GM18511 (cell line): ENCODE data around the gene BRWD1.

Experiments used
- ATAC-seq: cut with Tn5 transposase; IDR thresholded peaks from one replicate; pipeline ENCODE4 v1.9.1; 2021; ENCODE audit warnings: mild to moderate bottlenecking, moderate library complexity; ENCODE audit not compliant: unreplicated experiment

The BRWD1 gene

DNA sequence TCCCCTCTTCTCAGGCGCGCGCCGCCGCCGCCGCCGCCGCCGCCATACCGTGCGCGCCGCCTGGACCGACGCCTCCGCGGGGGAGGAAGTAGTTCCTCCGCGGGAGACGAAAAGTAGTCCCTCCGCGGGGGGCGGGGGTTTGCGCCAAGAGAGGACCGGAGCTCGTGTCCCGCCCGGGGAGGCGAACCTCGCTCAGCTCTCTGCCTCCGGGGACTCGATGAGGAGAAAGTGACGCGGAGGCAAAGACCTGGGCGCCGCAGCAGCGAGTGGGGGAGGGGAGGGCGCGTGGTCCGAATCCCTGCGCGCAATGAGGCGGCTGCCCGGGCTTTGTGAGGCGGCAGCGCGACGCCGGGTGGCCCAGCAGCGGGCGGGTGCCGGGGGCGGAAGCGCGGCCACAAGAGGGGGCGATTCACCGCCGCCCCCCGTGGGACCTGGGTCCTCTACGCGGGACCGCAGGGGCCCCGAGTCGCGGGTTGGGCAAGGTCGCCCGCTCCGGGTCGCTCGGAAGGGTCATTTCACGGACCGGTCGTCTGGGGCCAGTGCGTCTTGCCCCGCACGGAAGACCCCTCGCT is at the start of gene BRWD1:
BRWD1 (minus strand) TSS at position 62 of the 572 bp plus-strand sequence. CDS start 141 bp downstream, outside the sequence.
- ATAC-seq: peak; percentile 53

DNA sequence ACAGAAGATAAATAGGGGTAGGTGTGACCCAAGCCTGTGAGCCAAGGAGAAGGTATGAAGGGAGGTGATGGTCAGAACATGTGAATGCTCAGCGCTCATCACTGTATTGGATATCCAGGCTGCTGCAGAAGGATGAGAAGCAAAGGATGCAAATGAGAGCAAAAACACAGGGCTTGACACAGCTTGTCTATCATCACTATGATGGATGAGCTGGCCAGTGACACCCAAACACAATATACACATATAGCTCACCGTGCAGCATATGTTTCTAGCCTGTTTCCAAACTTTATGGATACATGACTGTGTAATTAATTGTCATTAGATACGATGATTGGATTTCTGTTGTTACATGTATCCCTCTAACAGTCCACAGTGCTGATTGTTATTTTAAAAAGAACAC is 49.3 kb upstream of the BRWD1 start:
- no peak for ATAC-seq

DNA sequence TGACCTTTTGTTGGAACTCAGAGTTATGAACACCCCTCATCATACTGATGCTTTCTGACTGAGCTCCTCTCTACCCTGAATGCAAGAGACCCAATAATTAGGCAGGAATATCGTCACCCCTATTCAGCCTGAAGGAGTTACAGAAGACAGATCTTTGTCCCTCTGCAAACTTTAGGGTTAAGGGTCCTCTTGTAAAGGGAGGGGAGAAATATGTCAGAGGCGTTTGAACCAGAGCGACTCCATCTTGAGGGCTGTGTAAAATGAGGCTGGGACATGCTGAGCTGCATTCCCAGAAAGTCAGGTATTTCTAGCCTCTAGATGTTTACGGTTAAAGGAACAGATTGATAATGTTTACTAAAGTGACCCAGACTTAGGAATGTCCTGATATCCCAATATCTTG is 46.0 kb upstream of the BRWD1 start:
- no peak for ATAC-seq

DNA sequence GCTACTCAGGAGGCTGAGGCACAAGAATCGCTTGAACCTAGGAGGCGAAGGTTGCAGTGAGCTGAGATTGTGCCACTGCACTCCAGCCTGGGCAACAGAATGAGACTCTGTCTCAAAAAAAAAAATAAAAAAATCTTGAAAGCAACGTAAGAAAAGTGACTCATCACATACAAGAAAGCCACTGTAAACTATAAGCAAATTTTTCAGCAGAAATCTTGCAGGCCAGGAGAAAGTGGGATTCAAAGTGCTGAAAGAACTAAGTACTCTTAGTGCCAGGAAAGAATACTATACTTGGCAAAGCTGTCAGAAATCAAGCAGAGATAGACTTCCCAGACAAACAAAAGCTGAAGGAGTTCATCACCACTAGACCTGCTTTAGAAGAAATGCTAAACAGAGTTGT is 39.9 kb upstream of the BRWD1 start:
- no peak for ATAC-seq

DNA sequence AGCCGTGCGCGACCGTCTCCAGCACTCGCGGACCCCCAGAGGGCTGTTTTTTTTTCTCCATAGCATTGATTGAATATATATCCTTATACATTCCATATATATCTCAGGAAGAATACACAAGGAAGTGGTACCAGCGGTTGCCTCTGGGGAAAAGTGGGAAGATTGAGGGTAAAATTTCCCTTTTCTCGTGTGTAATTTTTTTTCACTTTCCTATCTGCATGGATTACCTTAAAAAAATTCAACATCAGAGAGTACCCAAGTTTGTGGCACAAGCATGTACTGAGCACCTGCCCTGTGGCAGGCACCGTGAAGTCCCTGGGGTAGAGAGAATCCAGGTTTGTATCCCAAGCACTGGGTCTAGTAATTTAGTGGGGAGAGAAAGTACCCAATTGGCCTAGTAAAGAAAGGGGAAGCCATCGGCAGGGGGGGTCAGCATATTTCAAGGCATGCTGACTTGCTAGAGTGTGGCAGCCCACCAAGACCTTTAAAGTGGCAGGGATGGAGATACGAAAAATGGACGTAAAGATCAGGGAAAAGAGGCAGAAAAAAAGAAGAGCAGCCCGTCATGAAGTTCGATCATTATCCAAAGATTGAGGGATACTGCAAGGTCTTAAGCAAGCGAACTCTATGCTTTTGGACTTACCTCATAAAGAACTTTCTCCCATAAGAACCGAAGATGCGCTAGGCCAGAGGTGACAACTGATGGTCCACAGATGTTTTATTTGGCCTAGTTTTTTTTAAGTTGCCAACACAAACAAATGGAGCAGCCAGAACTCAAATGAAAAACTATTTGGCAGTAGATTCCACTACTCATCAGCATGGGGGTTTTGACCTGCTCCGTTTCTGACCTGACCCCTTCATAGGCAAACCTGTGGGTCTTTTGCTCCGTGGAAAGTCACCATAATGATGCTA is 36.9 kb upstream of the BRWD1 start:
- no peak for ATAC-seq

DNA sequence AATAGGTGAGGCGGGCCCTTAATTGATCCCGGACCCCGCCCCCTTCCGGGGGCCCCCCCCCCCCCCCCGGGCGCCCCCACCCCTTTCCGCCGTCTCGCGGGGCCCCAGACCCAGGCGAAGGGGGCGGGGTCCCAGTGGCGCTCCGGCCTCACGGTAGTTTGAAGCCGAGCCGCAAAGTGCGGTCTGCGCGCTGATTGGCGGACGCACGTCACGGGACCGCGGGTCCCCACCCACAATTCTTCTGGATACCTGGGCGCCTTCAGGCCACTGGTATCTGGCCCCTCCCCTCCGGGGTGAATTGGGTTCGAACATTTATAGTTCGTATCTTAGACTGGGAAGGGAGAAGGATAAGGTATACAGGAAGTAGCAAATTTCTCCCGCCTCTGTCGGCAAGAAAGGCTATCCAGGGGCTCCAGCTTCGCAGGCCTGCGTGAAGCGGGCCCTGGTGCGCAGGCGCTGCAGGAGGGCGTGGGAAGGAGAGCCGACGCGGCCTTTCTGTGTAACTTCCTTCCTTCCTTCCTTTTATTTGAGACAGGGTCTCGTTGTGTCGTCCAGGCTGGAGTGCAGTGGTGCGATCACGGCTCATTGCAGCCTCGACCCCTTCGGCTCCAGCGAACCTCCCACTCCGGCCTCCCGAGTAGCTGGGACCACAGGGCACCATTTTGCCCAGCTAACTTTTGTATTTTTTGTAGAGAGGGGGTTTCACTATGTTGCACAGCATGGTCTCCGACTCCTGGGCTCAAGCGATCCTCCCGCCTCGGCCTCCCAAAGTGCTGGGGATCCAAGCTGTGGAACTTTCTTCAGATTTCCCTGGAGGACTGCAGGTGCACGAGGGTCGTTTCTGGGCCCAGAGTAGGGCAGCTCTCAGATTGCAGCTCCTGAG is 36.0 kb upstream of the BRWD1 start:
- peak; percentile 85 for ATAC-seq

DNA sequence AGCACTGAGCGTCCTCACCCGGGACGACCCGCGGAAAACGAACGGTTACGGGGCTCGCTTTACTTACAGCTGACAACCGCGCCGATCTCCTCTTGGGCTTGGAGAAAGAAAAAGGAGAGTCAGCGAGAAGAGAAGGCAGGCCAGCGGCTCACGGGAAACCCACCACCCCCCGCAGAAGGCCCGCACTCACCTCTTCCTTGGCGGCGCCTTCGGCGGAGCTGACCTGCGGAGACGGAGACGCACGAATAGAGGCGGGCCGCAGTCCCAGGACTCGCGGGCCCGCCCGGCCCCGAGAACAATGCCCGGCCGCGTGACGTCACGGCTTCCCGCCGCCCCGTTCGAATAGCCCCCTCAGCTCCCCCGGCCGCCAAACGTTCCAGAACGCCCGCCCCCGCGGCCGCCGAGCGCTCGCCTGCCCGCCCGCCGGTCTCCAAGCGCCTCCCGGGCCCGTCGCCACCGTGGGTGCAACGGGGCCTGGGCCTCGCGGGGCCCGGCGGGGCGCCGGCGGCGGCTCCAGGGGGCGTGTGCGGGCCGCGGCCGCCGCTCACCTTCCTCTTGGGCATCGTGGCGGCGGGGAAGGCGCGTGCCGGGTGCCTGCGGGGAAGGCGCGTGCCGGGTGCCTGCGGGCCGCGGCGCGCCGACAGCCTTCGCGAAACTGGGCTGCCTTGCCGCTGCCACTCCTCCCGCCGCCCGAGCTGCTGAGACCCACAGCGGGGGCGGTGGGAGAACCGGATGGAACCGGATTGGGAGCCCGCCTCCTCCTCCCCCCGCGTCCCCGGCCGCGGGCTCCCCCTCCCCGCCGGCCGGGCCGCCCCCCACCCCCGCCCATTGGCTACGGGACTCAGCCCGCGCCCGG is 35.2 kb upstream of the BRWD1 start, which contains the start of gene HMGN1:
HMGN1 (minus strand) TSS at position 734 of the 856 bp plus-strand sequence; CDS start at position 563, 171 bp downstream.
- peak; percentile 56 for ATAC-seq

DNA sequence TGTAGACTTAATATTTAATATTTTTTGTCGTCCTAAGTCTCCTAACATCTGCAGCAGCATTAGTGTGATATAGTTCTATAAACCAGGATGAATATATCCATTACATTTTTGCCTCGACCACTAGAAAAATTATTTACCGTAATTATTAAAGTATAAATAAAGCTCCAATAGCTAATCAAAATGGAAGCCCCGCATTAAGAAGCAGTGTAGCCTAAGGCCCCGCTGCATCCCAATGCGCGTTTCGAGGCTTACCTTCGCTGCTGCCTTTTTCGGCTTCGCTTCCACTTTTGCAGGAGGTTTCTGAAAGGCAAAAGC is 34.6 kb upstream of the BRWD1 start:
- peak; percentile 1 for ATAC-seq

DNA sequence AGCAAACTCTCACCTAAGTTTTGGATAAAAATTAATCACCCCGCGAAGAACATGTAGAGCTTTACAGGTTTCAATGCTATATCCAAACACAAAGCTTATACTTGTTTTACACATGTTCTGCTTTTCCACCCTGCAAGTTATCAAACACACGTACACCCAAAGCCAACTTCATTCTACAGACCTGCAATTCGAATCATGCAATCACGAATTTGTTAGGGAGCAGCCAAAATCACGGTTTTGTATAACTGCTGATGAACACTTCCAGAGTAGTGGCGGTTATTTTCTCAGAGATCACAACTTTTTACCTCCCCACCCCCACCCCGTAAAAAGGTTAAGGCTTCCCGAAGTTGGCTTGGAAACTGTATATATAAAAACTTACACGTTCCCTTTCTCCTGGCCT is 34.1 kb upstream of the BRWD1 start:
- no peak for ATAC-seq

DNA sequence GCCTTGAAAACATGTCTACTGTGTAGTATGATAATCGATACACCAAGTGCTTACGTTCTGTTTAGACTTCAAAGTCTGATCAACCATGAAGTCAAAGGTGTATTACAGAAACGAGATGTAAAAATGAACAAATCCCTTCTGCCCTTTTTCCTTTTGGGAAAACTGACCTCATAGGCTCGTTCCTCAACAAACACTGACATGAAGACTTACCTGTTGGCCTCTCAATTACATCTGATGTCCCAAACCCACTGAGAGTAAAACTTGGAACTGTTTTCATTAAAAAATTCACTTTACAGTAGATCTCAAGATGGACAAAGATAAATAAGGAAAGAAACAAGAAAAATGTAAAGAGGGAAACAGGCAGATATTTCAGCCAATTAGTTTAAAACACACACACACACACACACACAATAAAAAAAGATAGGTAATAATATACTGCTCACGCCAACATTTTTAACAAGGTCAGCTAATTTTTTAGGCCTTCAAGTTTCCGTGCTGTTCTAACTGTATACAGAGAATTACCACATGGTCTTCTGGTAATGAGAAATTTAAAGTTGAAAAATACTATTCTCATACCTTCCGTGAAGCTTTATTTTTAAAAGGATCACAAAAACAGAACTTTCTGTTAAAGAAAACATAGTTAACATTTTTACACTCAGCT is 33.4 kb upstream of the BRWD1 start:
- no peak for ATAC-seq

DNA sequence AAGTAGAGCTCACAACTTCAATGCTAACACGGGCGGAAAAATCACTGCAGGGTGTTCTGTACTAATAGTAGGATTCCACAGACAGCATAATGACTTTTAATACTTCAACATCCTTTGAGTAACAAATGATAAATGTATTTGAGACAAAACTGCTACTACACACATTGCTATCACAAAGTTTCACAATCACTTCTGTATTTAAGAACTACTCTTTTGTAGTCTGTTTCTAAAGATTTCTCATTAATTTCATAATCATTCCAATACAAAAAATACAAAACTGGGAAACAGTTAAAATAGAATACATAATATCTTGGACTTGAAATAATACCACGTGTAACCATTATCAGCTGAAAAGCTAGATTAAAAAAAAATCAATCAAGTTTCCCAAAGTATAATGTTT is 32.8 kb upstream of the BRWD1 start:
- no peak for ATAC-seq

DNA sequence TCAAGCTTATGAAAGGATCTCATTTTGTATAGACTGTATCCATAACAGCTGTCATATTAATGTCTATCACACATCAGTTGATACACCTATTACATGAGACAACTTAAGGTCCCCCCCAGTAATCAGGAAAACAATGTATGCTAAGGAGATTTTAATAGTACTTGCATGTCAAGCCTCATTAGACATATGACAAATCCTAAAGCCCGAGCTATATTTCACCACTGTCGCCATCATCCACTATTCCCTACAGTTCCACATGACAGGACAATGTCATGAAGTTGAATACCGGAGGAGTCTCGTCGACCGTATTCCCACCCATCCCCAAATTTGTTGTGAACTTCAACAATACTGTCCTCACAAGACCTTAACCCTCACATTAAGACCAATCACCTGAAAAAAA is 32.0 kb upstream of the BRWD1 start:
- no peak for ATAC-seq

DNA sequence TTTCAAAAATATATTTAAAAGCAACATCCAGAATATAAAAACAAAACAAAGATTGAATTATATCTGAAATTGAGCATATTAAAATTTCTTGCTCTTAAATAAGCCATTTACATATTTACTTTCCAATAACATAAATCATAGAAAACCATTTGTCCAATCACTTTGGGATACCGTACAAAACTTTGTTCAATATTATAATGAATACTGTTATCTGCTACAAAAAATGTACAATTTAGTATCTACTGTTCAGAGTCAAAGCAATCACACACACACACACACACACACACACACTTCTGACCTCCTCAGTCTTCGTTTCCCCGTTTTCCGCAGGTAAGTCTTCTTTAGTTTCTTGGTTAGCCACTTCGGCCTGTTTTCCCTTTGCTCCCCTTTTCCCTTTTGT is 31.4 kb upstream of the BRWD1 start:
- ATAC-seq: no peak

DNA sequence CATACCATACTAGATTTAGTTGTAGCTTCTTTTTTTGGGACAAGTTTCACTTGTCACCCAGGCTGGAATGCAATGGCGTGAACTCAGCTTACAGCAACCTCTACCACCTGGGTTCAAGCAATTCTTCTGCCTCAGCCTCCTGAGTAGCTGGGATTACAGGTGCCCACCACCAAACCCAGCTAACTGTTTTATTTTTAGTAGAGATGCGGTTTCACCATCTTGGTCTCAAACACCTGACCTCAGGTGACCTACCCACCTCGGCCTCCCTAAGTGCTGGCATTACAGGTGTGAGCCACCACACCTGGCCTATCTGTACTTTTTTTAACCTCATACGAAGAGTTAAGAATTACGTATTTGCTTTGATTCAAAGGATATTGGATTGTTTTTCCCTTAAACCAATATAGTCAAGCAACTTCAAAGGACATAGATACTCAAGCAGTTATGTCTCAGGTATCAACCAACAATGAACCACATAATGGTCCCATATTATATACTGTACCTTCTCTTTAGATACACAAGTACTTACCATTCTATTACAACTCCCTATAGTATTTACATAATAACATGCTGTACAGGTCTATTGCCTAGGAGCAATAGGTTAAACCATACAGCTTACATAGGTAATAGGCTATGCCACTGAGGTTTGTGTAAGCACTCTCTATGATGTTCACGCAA is 28.0 kb upstream of the BRWD1 start:
- no peak for ATAC-seq

DNA sequence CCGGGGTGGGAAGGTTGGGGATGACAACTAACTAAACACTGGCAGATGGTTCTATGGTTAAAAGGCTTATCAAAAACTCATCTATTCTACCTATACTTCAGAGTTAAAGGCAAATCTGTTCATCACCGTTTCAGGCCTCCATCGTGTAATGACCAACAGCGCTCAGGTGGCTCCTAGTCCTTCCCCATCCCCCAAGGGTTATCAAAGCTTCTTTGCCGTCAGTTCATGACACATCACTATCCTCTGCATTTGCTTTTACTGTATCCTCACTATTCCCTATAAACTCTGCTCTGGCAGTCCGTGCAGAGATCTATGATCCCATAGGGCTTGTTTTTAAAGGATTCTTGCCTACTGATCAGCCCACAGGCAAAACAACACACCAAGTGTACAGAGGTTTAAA is 27.3 kb upstream of the BRWD1 start:
- ATAC-seq: no peak

DNA sequence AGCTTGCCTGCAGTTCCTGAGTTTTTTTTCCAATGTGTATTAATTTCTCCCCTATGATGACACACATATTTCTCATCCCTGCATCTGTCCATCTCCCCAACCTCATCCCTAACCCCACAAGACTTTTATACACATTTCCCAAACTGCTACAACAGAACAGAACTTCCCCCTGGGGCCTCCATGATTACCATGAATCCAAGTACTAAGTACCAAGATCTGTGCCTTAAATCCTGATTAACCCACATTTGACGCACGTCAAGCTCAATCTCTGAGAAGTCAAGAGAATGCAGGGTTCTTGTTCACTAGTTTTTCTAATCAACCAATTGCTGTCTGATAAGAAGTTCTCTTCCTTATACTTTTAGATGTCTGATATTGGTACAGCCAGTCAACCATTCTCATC is 25.8 kb upstream of the BRWD1 start:
- no peak for ATAC-seq

DNA sequence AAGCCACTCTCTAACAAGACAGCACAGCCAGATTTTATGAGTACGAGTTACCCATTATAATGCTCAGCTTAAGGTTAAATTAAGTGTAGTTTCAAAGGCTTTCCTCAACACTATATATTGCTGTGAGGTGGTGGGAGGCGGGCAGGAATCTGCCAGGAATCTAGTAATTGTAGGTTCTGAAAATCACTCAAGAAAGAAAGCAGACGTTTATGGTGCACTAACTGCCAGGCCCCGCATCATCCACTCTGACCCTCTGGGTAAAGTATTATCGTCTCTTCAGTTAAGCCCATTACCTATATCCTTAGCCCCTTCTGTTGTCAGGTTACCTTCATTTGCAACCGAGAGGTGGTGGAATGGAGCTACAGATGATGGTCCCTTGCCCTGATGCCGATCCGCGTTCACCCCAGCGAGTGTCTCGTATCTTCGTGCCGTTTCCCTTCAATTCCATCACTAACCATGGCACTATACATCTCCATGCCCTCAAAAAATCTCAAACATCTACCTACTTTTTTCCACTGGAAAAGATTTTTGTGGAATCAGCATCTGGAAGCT is 23.1 kb upstream of the BRWD1 start:
- ATAC-seq: no peak

DNA sequence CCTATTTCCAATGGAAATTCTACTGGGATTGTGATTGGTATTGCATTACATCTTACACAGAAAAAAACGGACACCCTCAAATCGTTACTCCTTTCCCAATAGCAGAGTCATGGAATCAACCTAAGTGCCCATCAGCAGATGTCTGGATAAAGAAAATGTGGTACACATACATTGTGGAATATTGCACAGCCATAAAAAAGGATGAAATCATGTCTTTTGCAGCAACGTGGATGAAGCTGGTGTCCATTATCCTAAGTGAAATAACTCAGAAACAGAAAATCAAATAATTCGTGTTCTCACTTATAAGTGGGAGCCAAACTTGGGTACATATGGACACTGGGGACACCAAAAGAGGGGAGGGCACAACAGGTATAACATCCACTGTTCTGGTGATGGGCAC is 21.2 kb upstream of the BRWD1 start:
- no peak for ATAC-seq

DNA sequence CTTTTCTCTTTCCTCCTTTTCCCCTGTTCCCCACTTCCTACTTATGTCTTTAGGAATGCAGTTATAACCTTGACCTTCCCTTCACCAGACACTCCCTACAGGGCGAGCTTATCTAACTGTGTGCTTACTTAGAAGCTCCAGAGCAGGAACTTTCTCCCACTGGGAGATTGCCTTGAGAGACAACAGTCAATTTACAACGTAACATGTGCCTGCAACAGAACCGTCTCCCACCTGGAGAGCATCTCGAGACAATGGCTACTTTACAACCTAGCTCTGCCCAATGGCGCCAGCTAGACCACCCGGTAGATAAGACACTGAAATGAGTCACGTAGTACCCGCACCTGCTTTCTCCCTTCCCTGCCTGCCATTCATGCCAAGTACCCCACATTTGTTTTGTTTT is 18.7 kb upstream of the BRWD1 start:
- ATAC-seq: no peak
